Cardiac muscle cell (in vitro differentiated cells and primary cell): ENCODE results near the gene MCM10. TPM values are rescaled to one million over a fixed set of nuclear protein-coding genes. Genes with fewer than 3 reads are reported as not detected.

Experiments used
- DNase-seq, 2 donors: peaks; one replicate each; pipeline versions ENCODE4 v3.0.0 to v3.0.0-alpha.2; 2010 to 2017; ENCODE audit warnings: low read depth in 1 of 2, low spot score in 1 of 2
- H3K27ac ChIP-seq: fragments of 200-600 bp; sonication (generic); 2 replicates; pipeline ENCODE4 v1.5.1; 2016
- H3K27me3 ChIP-seq: fragments of 200-600 bp; sonication (generic); 2 replicates; pipeline ENCODE4 v1.6.0; 2016; ENCODE audit warnings: control low read depth
- H3K36me3 ChIP-seq: fragments of 200-600 bp; sonication (generic); 2 replicates; pipeline ENCODE4 v1.5.1; 2016; ENCODE audit warnings: control low read depth
- H3K4me1 ChIP-seq: fragments of 200-600 bp; sonication (generic); 2 replicates; pipeline ENCODE4 v1.8.1; 2017; ENCODE audit warnings: low read depth, mild to moderate bottlenecking, mixed run types
- H3K4me3 ChIP-seq: fragments of 200-600 bp; sonication (generic); 2 replicates; pipeline ENCODE4 v1.5.1; 2016; ENCODE audit warnings: mild to moderate bottlenecking
- H3K9me3 ChIP-seq: fragments of 200-600 bp; sonication (generic); 2 replicates; pipeline ENCODE4 v1.5.1; 2017; ENCODE audit warnings: low read depth, mild to moderate bottlenecking, control low read depth
- CTCF ChIP-seq: IDR thresholded peaks from 2 replicates; pipeline ENCODE4 v1.5.1; 2012; ENCODE audit warnings: low read depth, mild to moderate bottlenecking, low read length
- polyA plus RNA-seq: library from polyadenylated mRNA; unstranded; fragments of >200 nt; fragmentation: Nextera tagmentation; extraction: Ambion mirVana; gene quantifications from 2 replicates; pipeline ENCODE4 v1.2.1, GENCODE V29; 2016
- total RNA-seq: library from RNA; depleted of rRNA; stranded (reverse); fragments of >200 nt; gene quantifications from 2 replicates; pipeline ENCODE4 v1.2.3, GENCODE V29; 2016

Gene MCM10
- total and polyA plus RNA-seq, 2 experiments from 2014 or later: 3.9 to 10.0 TPM

GRCh38 chr10:13184276-13184675 lies 22.9 kb downstream of the MCM10 start:
- Histone ChIP-seq H3K9me3 (no peaks in the 10 kb centered on the region), H3K36me3 (peaks cover 8% of the 10 kb centered on the region), H3K4me3 (no peak overlapping the region), H3K4me1 (no peaks in the 10 kb centered on the region), H3K27me3 (no peaks in the 10 kb centered on the region), H3K27ac (no peak overlapping the region)
- TF ChIP-seq CTCF: no peak
- no peak for DNase-seq

GRCh38 chr10:13184730-13185514 lies 23.6 kb downstream of the MCM10 start:
- H3K4me1 ChIP-seq: no peaks in the 10 kb centered on the region
- no peaks in the 10 kb centered on the region for H3K27me3 ChIP-seq
- no peaks in the 10 kb centered on the region for H3K9me3 ChIP-seq
- no peak overlapping the region for H3K4me3 ChIP-seq
- H3K27ac ChIP-seq: no peak overlapping the region
- TF ChIP-seq CTCF: no peak
- H3K36me3 ChIP-seq: peaks cover 8% of the 10 kb centered on the region
- DNase-seq: no peak

- H3K36me3 ChIP-seq: peaks cover 8% of the 10 kb centered on the region
These were observed 25.8 kb downstream of the MCM10 start for GRCh38 chr10:13187135-13187534.

GRCh38 chr10:13188593-13188992 lies 27.2 kb downstream of the MCM10 start:
- no peaks in the 10 kb centered on the region for H3K27me3 ChIP-seq
- DNase-seq: no peak
- no peaks in the 10 kb centered on the region for H3K9me3 ChIP-seq
- no peaks in the 10 kb centered on the region for H3K4me1 ChIP-seq
- peaks cover 4% of the 10 kb centered on the region for H3K36me3 ChIP-seq
- TF ChIP-seq CTCF: no peak
- no peak overlapping the region for H3K27ac ChIP-seq
- H3K4me3 ChIP-seq: no peak overlapping the region

More at GRCh38 chr10:13187135-13187534, 25.8 kb downstream of the MCM10 start:
- Histone ChIP-seq H3K27me3 (no peaks in the 10 kb centered on the region), H3K27ac (no peak overlapping the region), H3K4me3 (no peak overlapping the region), H3K9me3 (no peaks in the 10 kb centered on the region), H3K4me1 (no peaks in the 10 kb centered on the region)
- DNase-seq: no peak
- no peak for TF ChIP-seq CTCF

- H3K4me3 ChIP-seq: no peak overlapping the region
- peaks cover 4% of the 10 kb centered on the region for H3K36me3 ChIP-seq
These were observed 28.6 kb downstream of the MCM10 start for GRCh38 chr10:13189961-13190360.

More at GRCh38 chr10:13189961-13190360, 28.6 kb downstream of the MCM10 start:
- no peak for TF ChIP-seq CTCF
- H3K4me1 ChIP-seq: no peaks in the 10 kb centered on the region
- peak in 1 of 2 donors; percentile 69 for DNase-seq
- H3K27ac ChIP-seq: no peak overlapping the region
- H3K9me3 ChIP-seq: no peaks in the 10 kb centered on the region
- H3K27me3 ChIP-seq: no peaks in the 10 kb centered on the region
